ENCODE data around the gene LUZP2. TPM values are rescaled to one million over a fixed set of nuclear protein-coding genes. Genes with fewer than 3 reads are reported as not detected.

LUZP2 gene
- polyA plus RNA-seq, 1 donor (not counting 4 experiments of a cell fraction or from before 2014, with no cell fraction given) = 0.08 TPM

- H3K36me3 ChIP-seq (ENCODE audit: control insufficient read depth in 2 of 2, extremely low read depth in 1 of 2, insufficient read depth in 2 of 2, low read length in 2 of 2) = no peaks in the 10 kb centered on the region
- TF ChIP-seq CTCF (optimal IDR thresholded peaks at IDR 0.05 in 1 of 3, IDR thresholded peaks at IDR 0.05 in 1 of 3, conservative IDR thresholded peaks at IDR 0.05 in 1 of 3; ENCODE audit: extremely low read depth in 1 of 3, insufficient read depth in 2 of 3, low read length in 3 of 3) (no peak), EZH2 (IDR thresholded peaks at IDR 0.05; ENCODE audit: low read length) (no peak)
- DNase-seq (ENCODE audit: low read depth, low spot score) (no peak), FAIRE-seq (peak; percentile 73)
- H3K4me1 ChIP-seq (ENCODE audit: control insufficient read depth, extremely low read depth, insufficient read depth, low read length) = peaks cover 11% of the 10 kb centered on the region
- H4K20me1 ChIP-seq (ENCODE audit: control insufficient read depth, extremely low read depth, insufficient read depth, low read length) = no peaks in the 10 kb centered on the region
- no peak overlapping the region for H3K9ac ChIP-seq (ENCODE audit: control insufficient read depth, extremely low read depth, insufficient read depth, low read length)
- no peak overlapping the region for H2AFZ ChIP-seq (ENCODE audit: control insufficient read depth, low read length)
- no peak overlapping the region for H3K27ac ChIP-seq (ENCODE audit: control insufficient read depth, insufficient read depth, low read length)
- peak overlapping the region; percentile 33 for H3K4me2 ChIP-seq (ENCODE audit: control insufficient read depth, extremely low read depth, insufficient read depth, low read depth, low read length)
- H3K79me2 ChIP-seq (ENCODE audit: control insufficient read depth, insufficient read depth, low read length) = no peaks in the 10 kb centered on the region
- no peaks in the 10 kb centered on the region for H3K27me3 ChIP-seq (ENCODE audit: control insufficient read depth, extremely low read depth, insufficient read depth, low read length)
- dilution Hi-C loops (cut with MboI; ENCODE audit: extremely low pct_ligation_motif_present, low sequenced_read_pairs) = no loop called here
- peak overlapping the region in 1 of 3 experiments; percentile 4 for H3K4me3 ChIP-seq (ENCODE audit: control insufficient read depth in 2 of 3, extremely low read depth in 1 of 3, insufficient read depth in 2 of 3, low read depth in 1 of 3, low read length in 3 of 3)
- no peaks in the 10 kb centered on the region for H3K9me1 ChIP-seq (ENCODE audit: control insufficient read depth, extremely low read depth, insufficient read depth, low read length)
- H3K9me3 ChIP-seq (ENCODE audit: control insufficient read depth, low read depth, low read length) = no peaks in the 10 kb centered on the region
Observed at GRCh38 chr11:24575392-24575791, 78.5 kb downstream of the LUZP2 start.

DNA sequence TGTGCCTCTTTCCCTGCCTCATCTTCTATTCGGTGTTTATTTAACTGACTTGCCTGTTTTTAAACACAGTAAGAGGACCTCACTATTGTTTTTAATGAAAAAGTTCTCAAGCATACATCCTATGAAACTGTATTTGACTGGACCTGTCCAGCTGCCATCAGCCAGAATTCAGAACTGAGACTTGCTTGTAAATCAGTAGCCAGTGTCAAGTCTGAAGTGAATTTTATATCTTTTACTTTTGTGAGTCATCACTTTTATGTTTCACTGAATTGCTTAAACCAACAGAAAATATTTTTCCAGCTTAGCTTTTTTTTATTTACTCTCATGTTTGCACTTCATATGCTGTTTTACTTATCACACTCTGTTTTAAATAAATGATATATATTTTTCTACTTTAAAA lies 88.3 kb downstream of the LUZP2 start:
- Histone ChIP-seq H3K9me1 (ENCODE audit: control insufficient read depth, extremely low read depth, insufficient read depth, low read length) (no peaks in the 10 kb centered on the region), H3K9me3 (ENCODE audit: control insufficient read depth, low read depth, low read length) (no peaks in the 10 kb centered on the region), H3K9ac (ENCODE audit: control insufficient read depth, extremely low read depth, insufficient read depth, low read length) (no peak overlapping the region), H3K4me3 (ENCODE audit: control insufficient read depth in 2 of 3, extremely low read depth in 1 of 3, insufficient read depth in 2 of 3, low read depth in 1 of 3, low read length in 3 of 3) (no peak overlapping the region), H3K79me2 (ENCODE audit: control insufficient read depth, insufficient read depth, low read length) (no peaks in the 10 kb centered on the region), H3K4me2 (ENCODE audit: control insufficient read depth, extremely low read depth, insufficient read depth, low read depth, low read length) (no peak overlapping the region), H3K27me3 (ENCODE audit: control insufficient read depth, extremely low read depth, insufficient read depth, low read length) (no peaks in the 10 kb centered on the region), H3K4me1 (ENCODE audit: control insufficient read depth, extremely low read depth, insufficient read depth, low read length) (peaks cover 6% of the 10 kb centered on the region), H3K36me3 (ENCODE audit: control insufficient read depth in 2 of 2, extremely low read depth in 1 of 2, insufficient read depth in 2 of 2, low read length in 2 of 2) (no peaks in the 10 kb centered on the region), H2AFZ (ENCODE audit: control insufficient read depth, low read length) (no peak overlapping the region), H4K20me1 (ENCODE audit: control insufficient read depth, extremely low read depth, insufficient read depth, low read length) (no peaks in the 10 kb centered on the region), H3K27ac (ENCODE audit: control insufficient read depth, insufficient read depth, low read length) (no peak overlapping the region)
- DNase-seq (ENCODE audit: low read depth, low spot score) (no peak), FAIRE-seq (no peak)
- TF ChIP-seq EZH2 (IDR thresholded peaks at IDR 0.05; ENCODE audit: low read length) = no peak
- dilution Hi-C loops (cut with MboI; ENCODE audit: extremely low pct_ligation_motif_present, low sequenced_read_pairs) = no loop called here

GRCh38 chr11:24587635-24588034 lies 90.8 kb downstream of the LUZP2 start:
- Histone ChIP-seq H3K9me1 (ENCODE audit: control insufficient read depth, extremely low read depth, insufficient read depth, low read length) (no peaks in the 10 kb centered on the region), H3K4me2 (ENCODE audit: control insufficient read depth, extremely low read depth, insufficient read depth, low read depth, low read length) (no peak overlapping the region), H3K27ac (ENCODE audit: control insufficient read depth, insufficient read depth, low read length) (no peak overlapping the region), H3K4me1 (ENCODE audit: control insufficient read depth, extremely low read depth, insufficient read depth, low read length) (peaks cover 6% of the 10 kb centered on the region), H3K9me3 (ENCODE audit: control insufficient read depth, low read depth, low read length) (no peaks in the 10 kb centered on the region), H3K9ac (ENCODE audit: control insufficient read depth, extremely low read depth, insufficient read depth, low read length) (no peak overlapping the region), H3K27me3 (ENCODE audit: control insufficient read depth, extremely low read depth, insufficient read depth, low read length) (no peaks in the 10 kb centered on the region), H4K20me1 (ENCODE audit: control insufficient read depth, extremely low read depth, insufficient read depth, low read length) (no peaks in the 10 kb centered on the region), H3K4me3 (ENCODE audit: control insufficient read depth in 2 of 3, extremely low read depth in 1 of 3, insufficient read depth in 2 of 3, low read depth in 1 of 3, low read length in 3 of 3) (no peak overlapping the region), H3K79me2 (ENCODE audit: control insufficient read depth, insufficient read depth, low read length) (no peaks in the 10 kb centered on the region), H3K36me3 (ENCODE audit: control insufficient read depth in 2 of 2, extremely low read depth in 1 of 2, insufficient read depth in 2 of 2, low read length in 2 of 2) (no peaks in the 10 kb centered on the region), H2AFZ (ENCODE audit: control insufficient read depth, low read length) (no peak overlapping the region)
- no peak for DNase-seq (ENCODE audit: low read depth, low spot score)
- FAIRE-seq = no peak
- dilution Hi-C loops (cut with MboI; ENCODE audit: extremely low pct_ligation_motif_present, low sequenced_read_pairs) = no loop called here
- TF ChIP-seq EZH2 (IDR thresholded peaks at IDR 0.05; ENCODE audit: low read length) = no peak
- TF ChIP-seq CTCF (optimal IDR thresholded peaks at IDR 0.05 in 1 of 3, IDR thresholded peaks at IDR 0.05 in 1 of 3, conservative IDR thresholded peaks at IDR 0.05 in 1 of 3; ENCODE audit: extremely low read depth in 1 of 3, insufficient read depth in 2 of 3, low read length in 3 of 3) = no peak
